SH-SY5Y (cell line): Measurements from ENCODE around the gene WNT3A.

Source experiments
- GATA2 ChIP-seq: IDR thresholded peaks from 2 replicates; pipeline ENCODE4 v1.6.1; 2011; ENCODE audit warnings: mild to moderate bottlenecking, low read depth, low read length
- GATA3 ChIP-seq: IDR thresholded peaks from 2 replicates; pipeline ENCODE4 v1.6.1; 2011; ENCODE audit warnings: low read depth, mild to moderate bottlenecking, low read length, moderate library complexity

DNA sequence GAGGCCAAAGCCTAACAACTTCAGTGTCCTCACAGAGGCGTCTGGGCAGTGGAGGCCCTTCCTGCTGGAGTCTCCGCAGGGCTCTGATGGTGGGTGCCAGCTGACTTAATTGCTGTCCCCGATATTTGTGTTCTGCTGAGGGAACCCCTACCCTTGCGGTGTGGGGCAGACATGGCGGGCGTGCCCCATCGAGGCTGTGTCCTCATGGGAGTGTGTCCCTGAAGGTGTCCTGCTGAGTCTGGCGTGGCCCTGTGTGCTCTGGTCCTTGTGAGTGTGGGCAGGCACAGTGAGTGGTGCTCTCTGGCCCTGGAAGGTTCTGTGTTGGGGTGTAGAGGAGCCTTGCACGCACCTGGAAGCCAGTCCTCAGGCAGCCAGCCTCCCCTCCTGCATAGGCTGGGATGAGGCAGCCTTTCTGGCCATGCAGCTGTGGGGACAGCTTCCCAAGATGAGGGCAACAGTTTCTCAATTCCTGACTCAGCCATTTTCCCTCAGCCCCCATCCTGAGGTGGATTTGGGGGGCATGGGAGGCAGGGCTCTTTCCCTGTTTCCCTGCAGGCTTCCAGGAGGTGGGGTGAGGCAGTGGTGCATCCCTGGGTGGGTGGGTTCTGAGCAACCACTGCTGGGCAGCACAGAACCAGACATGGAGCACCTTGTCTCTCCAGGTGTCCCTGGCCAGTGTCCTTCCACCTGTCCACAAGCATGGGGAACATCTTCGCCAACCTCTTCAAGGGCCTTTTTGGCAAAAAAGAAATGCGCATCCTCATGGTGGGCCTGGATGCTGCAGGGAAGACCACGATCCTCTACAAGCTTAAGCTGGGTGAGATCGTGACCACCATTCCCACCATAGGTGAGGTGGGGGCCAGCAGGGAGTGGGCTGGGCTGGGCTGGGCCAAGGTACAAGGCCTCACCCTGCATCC, 89.9 kb downstream of the WNT3A start:
- TF ChIP-seq GATA2 (no peak), GATA3 (no peak)
